Measurements from ENCODE around the gene TMEM147.
A peak's percentile ranks its signal among the peaks of the same experiment; 100 is the strongest.

TMEM147 gene

GRCh38 chr19:35544110-35544802 is 1.2 kb upstream of the TMEM147 start:
- H3K27ac Mint-ChIP-seq: peak overlapping the region; percentile 20

GRCh38 chr19:35545855-35546381 is 492 bp downstream of the TMEM147 start:
- DNase-seq: peak; percentile 59
- H3K9me3 Mint-ChIP-seq: no peaks in the 10 kb centered on the region
- TF ChIP-seq CTCF (IDR thresholded peaks at IDR 0.05): no peak
- H3K27ac Mint-ChIP-seq: peak overlapping the region; percentile 73
- H3K27me3 Mint-ChIP-seq (ENCODE audit: low read depth, poor library complexity): peaks cover 1% of the 10 kb centered on the region
- H3K4me1 Mint-ChIP-seq: peaks cover 37% of the 10 kb centered on the region
- H3K4me3 Mint-ChIP-seq: peak overlapping the region; percentile 90
- H3K36me3 Mint-ChIP-seq (ENCODE audit: low read depth): peaks cover 3% of the 10 kb centered on the region

More at GRCh38 chr19:35544110-35544802, 1.2 kb upstream of the TMEM147 start:
- no peaks in the 10 kb centered on the region for H3K9me3 Mint-ChIP-seq
- TF ChIP-seq CTCF (IDR thresholded peaks at IDR 0.05): no peak
- H3K27me3 Mint-ChIP-seq (ENCODE audit: low read depth, poor library complexity): no peaks in the 10 kb centered on the region
- peak overlapping the region; percentile 95 for H3K4me3 Mint-ChIP-seq
- H3K36me3 Mint-ChIP-seq (ENCODE audit: low read depth): peaks cover 6% of the 10 kb centered on the region
- no peak for DNase-seq
- H3K4me1 Mint-ChIP-seq: peaks cover 35% of the 10 kb centered on the region

GRCh38 chr19:35546532-35546931 is 1.1 kb downstream of the TMEM147 start:
- no peaks in the 10 kb centered on the region for H3K9me3 Mint-ChIP-seq
- H3K27ac Mint-ChIP-seq: peak overlapping the region; percentile 73
- peaks cover 4% of the 10 kb centered on the region for H3K36me3 Mint-ChIP-seq (ENCODE audit: low read depth)
- TF ChIP-seq CTCF (IDR thresholded peaks at IDR 0.05): no peak
- no peak for DNase-seq
- peaks cover 6% of the 10 kb centered on the region for H3K27me3 Mint-ChIP-seq (ENCODE audit: low read depth, poor library complexity)
- peak overlapping the region; percentile 90 for H3K4me3 Mint-ChIP-seq
- H3K4me1 Mint-ChIP-seq: peaks cover 37% of the 10 kb centered on the region

GRCh38 chr19:35549174-35549788 is 3.9 kb downstream of the TMEM147 start:
- Mint-ChIP-seq H3K9me3 (no peaks in the 10 kb centered on the region), H3K36me3 (ENCODE audit: low read depth) (peaks cover 4% of the 10 kb centered on the region), H3K27ac (no peak overlapping the region), H3K27me3 (ENCODE audit: low read depth, poor library complexity) (peaks cover 10% of the 10 kb centered on the region), H3K4me1 (peaks cover 35% of the 10 kb centered on the region), H3K4me3 (no peak overlapping the region)
- DNase-seq: peak; percentile 66
- TF ChIP-seq CTCF (IDR thresholded peaks at IDR 0.05): peak; percentile 71

GRCh38 chr19:35549879-35550523 is 4.6 kb downstream of the TMEM147 start:
- no peak overlapping the region for H3K4me3 Mint-ChIP-seq
- peaks cover 4% of the 10 kb centered on the region for H3K36me3 Mint-ChIP-seq (ENCODE audit: low read depth)
- TF ChIP-seq CTCF (IDR thresholded peaks at IDR 0.05): no peak
- H3K9me3 Mint-ChIP-seq: no peaks in the 10 kb centered on the region
- DNase-seq: no peak
- no peak overlapping the region for H3K27ac Mint-ChIP-seq
- peaks cover 28% of the 10 kb centered on the region for H3K4me1 Mint-ChIP-seq
- peaks cover 17% of the 10 kb centered on the region for H3K27me3 Mint-ChIP-seq (ENCODE audit: low read depth, poor library complexity)

Measured in nephron progenitor cell (in vitro differentiated cells).